ENCODE measurements around the gene EPN1.

EPN1 gene

DNA sequence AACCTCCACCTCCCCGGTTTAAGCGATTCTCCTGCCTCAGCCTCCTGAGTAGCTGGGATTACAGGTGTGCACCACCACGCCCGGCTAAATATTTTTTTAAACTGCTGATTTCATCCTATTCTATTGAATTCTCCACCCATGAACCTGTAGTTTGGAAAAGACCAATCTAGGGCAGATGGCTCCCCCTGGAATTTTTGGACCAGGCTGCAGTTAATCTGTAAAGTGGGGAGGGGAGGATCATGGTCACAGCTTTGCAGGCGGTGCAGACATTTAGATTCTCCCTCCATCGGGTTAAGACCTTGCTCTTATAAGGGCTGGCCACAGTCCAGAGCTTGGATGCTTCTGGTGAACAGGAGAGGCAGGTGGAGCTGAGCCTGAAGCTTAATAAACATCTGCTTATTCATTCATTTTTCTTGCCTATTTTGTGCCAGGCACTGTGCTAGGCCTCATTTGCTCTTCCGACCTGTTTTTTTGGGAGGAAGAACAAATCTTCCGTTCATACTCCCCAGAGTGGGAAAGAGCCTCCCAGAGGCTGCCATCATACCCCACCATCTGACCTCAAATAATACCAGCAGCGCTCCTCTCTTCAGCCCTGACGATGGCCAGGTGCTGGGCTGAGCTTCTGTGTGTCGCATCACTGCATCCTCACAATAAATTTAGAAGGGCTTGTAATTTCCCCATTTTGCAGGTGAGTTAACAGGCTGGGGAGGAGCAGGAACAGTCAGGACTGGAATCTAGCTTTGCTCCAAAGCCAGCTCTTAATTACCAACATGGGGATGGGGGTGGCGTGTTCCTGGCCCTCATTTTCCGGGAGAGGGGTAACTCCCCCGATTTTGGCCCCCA lies 27.9 kb upstream of the EPN1 start:
- no peak for FAIRE-seq

DNA sequence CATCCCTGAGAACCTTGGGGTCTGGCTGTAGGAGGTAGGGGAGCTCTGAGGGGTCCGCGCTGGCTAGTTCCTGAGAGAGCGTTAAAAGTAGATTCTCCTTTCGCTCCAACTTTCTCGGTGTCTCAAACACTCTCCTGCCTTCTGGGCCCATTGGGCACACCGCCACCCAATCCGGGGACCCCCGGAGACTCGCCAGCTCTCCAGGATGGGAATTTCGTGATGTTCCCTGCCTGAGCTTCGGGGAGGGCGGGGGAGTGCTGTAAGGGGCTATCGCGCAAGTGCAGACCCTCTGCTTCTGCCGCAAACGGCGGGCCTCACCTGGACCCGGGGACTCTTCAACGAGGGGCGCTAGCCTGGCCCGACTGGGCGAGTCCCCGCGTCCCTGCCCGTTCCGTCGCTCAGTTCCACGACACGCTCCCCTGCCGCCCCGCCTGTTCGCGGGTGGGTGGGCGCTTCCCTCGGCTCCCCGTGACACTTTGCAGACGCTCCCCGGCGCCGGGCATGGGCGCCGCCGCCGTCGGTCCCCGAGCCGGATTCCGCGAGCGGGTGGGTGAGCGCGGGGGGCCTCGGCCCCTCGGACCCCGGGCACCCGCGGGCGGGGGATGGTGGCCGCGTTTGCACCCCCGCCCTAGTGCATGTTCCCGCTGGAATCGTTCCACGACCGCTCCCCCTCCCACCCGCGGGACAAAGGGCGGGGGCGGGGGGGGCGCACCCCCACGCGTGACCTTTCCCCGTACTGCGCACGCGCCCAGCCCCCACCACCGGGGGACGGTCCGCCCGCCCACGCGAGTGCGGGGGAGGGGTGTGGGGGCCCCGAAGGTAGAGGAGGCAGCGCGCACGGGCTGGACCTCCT lies 27.1 kb upstream of the EPN1 start, which contains the start of gene CCDC106:
Gene CCDC106, plus strand, starts transcription at position 481 of the 853 bp plus-strand sequence. CDS start 835 bp downstream, outside the sequence.
- FAIRE-seq, result no peak

DNA sequence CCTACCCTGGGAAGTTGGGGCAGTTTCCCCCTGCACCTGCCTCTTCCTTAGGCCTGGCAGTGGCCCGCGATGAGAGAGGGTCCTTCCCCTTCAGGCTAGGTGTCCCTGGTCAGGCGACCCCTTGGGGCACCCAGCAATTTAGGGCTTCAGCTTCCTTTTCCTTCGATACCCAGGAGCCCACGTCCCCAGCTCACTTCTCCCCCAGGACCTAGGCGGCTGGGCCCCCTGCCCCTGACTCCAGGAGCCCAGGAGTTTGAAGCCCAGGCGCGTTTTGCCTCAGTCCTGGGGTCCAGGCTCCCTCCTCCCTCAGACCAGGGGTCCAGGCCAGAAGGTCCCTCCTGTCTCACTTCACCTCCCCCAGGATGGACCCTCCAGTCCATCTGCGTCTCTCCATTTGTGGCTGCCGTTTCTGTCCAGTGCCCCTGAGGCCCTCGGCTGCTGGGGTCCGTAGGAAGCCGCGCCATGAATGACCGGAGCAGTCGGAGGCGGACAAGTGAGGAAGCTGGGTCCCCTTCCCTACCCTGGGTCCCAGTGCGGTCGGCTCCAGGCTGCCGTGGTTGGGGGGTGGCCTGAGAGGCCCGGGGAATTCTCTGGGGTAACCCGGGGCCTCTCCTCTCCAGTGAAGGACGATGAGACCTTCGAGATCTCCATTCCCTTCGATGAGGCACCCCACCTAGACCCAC lies 26.3 kb upstream of the EPN1 start:
- FAIRE-seq, result no peak

DNA sequence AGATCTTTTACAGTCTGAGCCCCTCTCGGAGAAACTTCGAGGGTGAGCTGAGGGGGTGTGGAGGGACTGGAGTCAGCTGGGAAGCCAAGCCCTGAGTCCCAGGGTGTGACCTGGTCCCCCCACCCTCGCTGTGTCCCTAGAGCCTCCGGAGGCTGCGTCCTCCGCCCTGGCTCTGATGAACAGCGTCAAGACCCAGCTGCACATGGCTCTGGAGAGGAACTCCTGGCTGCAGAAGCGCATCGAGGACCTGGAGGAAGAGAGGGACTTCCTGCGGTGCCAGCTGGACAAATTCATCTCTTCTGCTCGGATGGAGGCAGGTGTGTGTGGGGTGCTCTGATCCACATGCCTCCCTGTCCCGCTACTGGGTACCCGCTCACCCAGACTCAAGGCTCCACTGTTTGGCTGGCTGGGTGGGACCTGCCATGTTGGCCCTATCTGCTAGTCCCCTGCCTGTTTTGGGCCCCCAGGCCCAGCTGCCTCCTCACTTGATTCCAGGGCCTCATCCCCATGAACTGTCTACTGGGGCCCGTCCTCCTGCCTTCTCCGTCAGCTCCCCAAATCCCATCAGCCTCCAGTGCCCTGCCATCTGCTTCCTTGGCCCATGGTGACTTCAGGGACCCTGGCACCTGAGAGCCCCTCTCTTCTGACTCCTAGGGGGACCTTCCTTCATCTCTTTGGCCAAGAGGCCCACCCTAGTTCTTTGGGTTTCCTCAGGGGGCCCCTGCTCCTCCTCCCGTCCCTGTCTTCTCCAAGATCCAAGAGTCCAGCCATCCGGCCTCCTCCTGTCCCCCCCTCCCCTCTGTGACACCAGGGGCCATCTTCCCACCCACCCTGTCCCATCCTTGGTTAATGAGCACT lies 25.5 kb upstream of the EPN1 start:
- no peak for FAIRE-seq

DNA sequence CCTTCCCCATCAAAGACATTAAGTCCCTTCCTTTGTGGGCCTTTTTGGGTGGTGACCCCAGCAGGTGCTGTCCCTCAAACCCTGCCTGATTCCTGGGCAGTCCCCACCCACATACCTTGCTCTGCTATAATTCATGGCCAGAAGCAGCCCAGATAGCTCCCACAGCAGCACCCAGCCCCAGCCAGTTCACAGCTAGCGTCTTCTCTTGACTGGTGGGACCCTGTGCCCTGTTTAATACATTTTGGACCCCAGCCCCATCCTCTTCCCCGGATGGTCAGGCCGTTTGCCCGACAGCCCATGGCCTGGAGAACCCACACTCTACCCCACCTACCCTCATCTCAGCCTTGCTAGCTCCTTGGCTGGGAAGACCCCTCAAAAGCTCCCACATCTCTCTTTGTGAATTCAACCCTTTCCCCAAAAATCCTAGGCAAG lies 24.9 kb upstream of the EPN1 start:
- no peak for FAIRE-seq

DNA sequence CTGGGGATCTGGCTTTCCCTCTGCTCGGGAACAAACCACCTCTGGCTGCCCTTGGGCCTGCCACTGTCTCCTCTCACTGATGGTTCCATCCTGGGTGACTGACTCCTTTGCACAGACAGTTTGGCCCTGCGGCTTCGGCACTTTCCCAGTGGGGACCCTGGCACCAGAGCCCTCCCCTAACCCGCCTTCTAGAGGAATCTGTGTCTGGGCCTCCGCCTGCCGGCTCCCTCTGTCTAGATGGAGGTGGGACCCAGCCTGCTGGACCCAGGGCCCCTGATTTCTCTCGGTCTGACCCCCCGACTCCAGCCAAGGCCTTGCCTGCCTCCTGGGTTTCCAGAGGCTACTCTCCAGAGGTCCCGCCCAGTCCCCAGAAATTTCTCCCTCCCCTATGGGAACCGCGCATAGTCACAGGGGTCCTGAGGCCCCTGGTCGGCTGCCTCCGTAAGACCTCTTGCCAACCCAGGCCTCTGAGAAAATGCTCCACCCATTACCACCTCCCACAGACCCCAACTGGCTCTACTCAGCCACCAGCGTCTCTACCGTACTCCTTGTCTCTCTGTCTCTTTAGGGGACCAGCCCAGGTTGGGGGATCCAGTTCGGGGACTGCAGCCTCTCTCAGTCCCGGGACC lies 24.3 kb upstream of the EPN1 start:
- FAIRE-seq, result no peak

DNA sequence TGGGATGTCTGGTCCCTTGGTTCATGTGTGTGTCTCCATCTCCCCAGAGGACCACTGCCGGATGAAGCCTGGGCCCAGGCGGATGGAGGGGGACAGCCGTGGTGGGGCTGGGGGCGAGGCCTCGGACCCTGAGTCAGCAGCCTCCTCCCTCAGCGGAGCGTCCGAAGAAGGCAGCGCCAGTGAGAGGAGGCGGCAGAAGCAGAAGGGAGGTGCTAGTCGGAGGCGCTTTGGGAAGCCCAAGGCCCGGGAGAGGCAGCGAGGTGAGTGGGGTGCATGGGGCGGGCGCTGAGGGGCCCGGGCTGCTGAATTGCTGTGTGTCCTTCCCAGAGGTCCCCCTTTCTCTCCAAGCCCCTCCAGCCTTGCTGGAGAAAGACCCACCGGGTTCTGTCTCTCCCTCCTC lies 23.8 kb upstream of the EPN1 start:
- FAIRE-seq, result no peak

DNA sequence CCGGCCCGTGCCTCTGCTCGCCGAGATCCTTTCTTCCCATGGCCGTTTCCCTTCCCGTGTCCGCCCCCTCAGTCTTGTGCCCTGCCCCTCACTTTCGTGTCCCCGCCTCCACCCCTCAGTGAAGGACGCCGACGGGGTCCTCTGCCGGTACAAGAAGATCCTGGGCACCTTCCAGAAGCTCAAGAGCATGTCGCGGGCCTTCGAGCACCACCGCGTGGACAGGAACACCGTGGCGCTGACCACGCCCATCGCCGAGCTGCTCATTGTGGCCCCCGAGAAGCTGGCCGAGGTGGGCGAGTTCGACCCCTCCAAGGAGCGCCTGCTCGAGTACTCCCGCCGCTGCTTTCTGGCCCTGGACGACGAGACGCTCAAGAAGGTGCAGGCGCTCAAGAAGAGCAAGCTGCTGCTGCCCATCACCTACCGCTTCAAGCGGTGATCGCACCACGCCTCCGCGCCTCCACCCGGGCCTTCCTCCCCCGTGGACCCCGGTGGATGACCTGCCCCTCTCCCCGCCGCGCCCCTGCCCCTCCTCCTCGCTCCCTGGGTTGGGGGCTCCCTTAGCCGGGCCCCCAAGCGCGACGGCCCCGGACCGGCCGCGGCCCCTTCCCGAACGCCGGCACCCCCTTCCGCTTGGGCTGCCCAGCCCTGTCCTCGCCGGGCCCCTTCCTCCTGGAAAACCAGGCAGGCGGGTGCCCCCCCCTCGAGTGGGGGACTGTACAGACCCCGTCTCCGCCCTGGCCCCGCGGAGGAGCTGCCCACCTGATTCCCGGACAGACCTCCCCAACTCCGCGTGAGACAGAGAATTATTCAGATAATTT lies 22.5 kb upstream of the EPN1 start:
- FAIRE-seq, result no peak

DNA sequence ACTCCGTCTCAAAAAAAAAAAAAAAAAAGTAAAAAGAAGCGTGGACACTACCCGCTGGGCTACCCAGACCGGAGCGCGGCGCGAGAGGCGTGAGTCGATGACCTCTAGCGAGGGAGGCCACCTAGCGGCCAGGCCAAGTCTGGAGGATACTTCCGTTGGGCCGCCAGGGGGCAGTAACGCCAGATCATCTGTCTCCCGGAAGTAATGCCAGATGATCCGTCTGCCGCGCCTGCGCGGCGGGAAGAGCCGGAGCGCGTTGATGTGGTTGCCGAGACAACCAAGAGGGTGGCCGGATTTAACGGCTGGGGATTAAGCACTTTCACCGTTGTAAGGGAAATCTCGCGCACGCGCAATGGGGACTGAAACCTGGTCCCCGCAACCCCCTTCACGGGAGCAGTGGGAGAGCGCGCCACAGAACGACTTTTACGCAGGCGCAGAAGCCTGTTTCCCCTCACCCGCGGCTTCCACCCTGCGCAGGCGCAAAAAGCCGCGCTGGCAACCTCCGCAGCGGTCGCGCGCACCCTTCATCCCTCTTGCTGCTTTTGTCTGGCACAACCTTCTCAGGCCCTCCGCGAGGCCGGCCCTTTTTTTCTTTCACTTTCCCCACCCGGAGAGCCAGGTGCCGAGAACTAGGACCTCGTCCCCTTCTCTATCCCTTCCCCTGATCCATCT lies 21.2 kb upstream of the EPN1 start:
- no peak for FAIRE-seq

DNA sequence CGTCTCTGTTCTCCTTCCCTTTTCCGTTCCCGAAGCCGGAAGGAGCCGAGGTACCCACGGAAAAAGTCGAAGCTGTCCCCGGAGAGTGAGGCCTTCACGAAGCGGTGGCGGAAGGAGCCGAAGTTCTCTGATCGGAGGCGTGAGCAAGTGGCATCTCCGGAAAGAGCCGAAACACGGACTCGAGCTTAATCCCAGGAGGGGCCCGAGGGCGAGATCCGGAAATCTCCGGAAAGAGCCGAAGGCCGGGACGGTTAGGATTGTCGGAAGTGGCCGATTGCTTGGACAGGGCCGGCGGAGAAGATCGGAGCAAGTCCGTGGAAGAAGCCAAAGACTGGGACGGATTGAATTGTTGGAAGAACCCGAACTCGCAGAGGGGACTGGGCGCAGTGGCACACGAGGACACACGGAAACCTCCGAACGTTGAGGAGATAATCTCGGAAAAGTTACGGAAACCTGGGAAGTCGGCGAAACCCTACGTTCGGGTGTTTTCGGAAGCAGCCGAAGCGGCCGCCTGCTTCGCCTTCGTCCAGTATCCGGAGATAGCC lies 20.6 kb upstream of the EPN1 start:
- FAIRE-seq, result peak; percentile 99

DNA sequence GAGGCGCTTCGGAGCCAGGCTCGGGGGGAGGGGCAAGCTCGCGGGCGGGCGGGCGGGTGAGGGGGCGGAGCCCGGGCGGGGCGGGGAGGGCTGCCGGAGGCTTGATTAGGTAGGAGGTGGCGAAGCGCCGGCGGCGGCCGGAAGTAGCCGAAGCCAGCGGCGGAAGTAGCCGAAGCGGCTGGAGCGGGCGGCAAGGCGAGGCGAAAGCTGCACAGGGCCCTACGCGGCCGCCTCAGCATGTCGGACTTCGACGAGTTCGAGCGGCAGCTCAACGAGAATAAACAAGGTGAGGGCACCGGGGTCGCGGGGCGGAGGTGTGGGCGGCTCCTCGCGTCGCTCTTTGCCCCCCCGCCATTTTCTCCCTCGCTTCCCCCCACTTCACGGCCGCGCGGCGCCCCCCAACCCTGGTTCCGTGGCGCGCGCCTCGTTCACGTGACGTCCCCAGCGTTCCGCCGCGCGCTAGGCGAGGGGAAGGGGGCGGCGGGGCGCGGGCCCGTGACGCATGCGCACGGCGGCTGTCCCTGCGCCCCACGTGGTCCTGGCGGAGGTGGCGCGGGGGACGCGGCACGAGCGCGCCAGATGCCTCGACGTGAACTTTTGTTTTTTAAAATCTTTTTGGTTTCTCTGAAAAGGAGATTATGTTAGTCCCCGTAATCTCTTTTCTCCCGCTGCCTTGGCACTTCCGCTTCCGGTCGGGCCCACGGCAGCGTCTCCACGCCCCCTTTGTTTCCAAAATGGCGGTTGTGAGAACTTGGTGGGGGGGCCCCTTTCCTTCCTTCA lies 20.0 kb upstream of the EPN1 start, which contains the start of gene U2AF2:
Gene U2AF2, plus strand, starts transcription at position 168 of the 780 bp plus-strand sequence. Its CDS starts 70 bp downstream, at position 238.
- FAIRE-seq, result no peak

DNA sequence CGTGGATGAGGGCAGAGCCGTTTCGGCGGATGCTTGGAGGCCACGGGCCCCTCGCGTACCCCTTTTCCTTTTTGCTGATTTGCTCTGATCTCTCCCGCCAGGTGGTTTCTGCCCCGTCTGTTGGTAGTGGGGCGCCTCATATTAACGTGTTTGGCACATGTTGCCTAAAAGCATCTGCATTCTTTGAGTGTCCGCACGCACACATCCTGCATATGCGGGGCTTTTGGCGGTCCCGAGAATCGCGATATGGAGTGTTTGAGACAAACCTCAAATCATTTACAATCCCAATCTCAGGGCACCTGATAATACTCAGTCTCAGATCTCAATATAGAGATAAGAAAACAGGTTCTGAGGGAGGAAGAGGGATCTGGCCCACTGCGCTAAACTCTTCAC lies 19.4 kb upstream of the EPN1 start:
- FAIRE-seq, result no peak

DNA sequence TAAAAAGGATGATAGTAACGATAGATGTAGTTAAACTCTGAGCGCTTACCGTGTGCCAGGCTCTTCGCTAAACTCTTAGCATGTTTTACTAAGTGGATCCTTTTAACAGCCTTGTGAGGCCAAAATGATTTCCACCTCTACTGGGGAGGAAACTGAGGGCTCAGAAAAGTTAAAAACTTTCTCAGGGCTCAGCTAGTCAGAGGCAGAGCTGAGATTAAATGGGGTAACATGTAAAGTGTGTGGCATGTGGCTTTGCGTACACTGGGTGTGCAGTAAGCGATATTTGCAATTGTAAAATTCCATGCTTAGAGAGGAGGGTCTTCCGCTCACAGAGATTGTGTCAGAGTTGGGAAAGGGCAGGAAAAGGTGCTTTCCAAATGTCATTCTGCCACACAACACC lies 18.5 kb upstream of the EPN1 start:
- FAIRE-seq, result no peak

DNA sequence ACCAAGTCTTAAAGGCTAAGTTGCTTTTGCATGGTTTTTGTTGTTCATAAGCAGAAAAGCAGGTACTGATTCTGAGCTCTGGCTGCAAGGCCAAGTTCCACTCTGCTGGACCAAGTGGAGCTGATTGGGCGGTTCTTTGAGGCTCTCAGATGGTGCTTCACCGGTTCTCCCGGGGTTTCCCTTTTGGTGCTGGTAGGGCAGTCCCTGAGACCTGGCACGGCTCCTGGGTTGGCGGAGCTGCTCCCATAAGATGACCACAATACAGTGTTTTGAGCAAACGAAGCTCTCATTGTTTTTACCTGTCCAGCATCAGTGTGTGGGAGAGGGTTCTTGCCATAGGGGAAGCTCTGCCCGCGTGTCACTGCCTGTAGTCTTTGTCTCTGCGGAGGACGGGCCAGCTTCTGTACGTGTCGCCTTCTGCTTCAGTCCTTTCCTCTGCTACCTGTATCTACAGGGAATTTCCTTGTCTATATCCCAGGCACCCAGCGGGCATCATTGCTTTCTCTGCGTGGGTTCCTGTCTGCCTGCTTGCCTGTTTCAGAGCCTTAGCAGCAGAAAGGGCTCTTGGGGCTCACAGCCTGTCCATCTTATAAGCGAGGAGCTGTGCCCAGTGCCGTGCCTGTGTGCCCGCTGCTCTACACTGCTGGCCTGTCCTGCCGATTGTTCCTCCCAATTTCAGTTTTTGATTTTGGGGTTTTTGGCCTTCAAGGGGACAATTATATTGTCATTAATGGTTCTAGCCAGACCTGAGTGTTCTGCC lies 17.9 kb upstream of the EPN1 start:
- no peak for FAIRE-seq

DNA sequence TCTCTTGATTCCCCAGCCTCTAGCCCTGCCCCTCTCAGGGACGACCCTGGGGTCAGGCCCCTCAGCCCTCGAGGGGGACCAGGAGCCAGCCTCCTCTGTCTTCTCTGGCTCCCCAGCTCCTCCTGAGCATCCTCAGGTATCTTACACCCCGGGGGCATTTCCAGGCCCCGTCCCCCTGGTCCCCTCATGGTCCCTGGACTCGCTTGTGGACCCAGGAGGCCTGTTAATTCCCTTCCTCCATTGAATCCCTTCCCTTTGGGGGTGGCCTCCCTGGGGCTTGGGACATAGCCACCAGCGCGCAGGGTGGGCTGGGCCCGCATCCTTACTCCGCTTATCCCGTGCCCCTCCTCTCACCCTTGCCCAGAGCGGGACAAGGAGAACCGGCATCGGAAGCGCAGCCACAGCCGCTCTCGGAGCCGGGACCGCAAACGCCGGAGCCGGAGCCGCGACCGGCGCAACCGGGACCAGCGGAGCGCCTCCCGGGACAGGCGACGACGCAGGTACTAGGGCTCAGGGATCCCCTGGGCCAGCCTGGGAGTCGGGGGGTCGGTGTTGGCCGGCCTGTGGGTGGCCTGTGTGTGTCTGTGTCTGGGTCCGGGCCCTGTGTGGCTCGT lies 16.1 kb upstream of the EPN1 start:
- no peak for FAIRE-seq

DNA sequence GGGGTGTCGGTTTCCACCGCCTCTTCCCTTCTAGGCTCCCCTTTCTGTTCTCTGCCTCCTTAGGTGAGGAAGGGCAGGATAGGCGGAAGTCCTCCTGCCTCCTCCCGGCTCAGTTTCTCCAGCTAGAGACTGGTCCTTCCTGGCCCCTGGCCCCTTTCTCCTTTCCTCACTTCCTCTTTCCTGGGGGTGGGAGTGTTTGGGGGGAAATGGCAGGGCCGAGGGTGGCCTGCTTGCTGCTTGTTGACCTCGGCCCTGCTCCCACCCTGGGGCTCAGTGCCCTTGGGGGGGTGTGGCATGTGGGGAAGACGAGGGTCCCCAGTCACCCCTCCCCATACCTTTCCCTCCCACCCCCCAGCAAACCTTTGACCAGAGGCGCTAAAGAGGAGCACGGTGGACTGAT lies 15.2 kb upstream of the EPN1 start:
- FAIRE-seq, result no peak

DNA sequence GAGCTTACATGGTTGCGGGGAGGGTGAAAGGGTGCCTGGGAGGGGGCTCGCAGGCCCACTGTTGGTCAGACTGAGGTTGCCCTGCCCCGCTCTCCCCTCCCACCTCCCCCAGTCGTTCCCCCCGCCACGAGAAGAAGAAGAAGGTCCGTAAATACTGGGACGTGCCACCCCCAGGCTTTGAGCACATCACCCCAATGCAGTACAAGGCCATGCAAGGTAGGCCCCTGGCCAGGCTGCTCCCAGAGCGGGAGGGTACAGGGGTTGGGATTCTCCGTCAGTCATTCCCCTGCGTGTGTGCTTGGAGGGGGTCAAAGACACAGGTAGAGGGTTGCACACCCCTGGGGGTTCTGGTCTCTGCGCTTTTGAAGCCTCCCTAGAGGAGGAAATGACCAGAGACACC lies 14.6 kb upstream of the EPN1 start:
- FAIRE-seq, result no peak

DNA sequence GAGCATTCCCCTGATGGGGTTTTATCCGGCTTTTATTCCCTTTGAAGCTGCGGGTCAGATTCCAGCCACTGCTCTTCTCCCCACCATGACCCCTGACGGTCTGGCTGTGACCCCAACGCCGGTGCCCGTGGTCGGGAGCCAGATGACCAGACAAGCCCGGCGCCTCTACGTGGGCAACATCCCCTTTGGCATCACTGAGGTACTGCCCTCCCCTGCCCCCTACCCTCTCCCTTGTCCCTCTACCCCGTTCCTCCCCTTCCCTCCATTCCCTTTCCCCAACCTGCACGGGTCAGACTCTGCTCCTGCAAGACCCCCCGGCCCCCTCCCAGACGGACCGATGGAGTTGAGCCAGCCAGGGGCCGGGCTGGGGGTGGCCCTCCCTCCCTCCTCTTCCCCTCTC lies 14.0 kb upstream of the EPN1 start:
- FAIRE-seq, result no peak
